Activated B cell treated with CpG ODN at 0.5 μM for 24 hours (primary cell): ENCODE data around the gene HOXA10. TPM values are rescaled to one million over a fixed set of nuclear protein-coding genes. Genes with fewer than 3 reads are reported as not detected.

Experiments used
- ATAC-seq: fragments of 200-7000 bp; cut with Tn5 transposase; one replicate; pipeline ENCODE4 v1.10.0; 2021; ENCODE audit warnings: low read depth, mild to moderate bottlenecking, moderate library complexity
- CTCF ChIA-PET: fragments of 350-600 bp; sonication (Branson Sonifier 250); formaldehyde crosslinking; loops from one replicate; lab custom pipeline; 2021; ENCODE audit warnings: antibody characterized with exemption; lab: Charles Lee
- POLR2A ChIA-PET: fragments of 350-600 bp; sonication (Branson Sonifier 250); formaldehyde crosslinking; loops from one replicate; lab custom pipeline; 2021; ENCODE audit warnings: antibody characterized with exemption; lab: Charles Lee
- DNase-seq: peaks from one replicate; pipeline ENCODE4 v3.0.0; 2022
- H3K27ac Mint-ChIP-seq: one replicate; pipeline ENCODE4 v1.8.0; 2020; ENCODE audit warnings: mixed read lengths
- H3K27me3 Mint-ChIP-seq: one replicate; pipeline ENCODE4 v1.8.0; 2021; ENCODE audit warnings: mixed read lengths
- H3K36me3 Mint-ChIP-seq: one replicate; pipeline ENCODE4 v1.8.0; 2021; ENCODE audit warnings: low read depth, mixed read lengths
- H3K4me1 Mint-ChIP-seq: one replicate; pipeline ENCODE4 v1.8.0; 2021; ENCODE audit warnings: mixed read lengths
- H3K4me3 Mint-ChIP-seq: one replicate; pipeline ENCODE4 v1.8.0; 2020; ENCODE audit warnings: mild to moderate bottlenecking, mixed read lengths
- H3K9me3 Mint-ChIP-seq: one replicate; pipeline ENCODE4 v1.8.0; 2020; ENCODE audit warnings: mixed read lengths
- intact Hi-C: fragments of 100-400 bp; cut with micrococcal nuclease; formaldehyde crosslinking; loops from one replicate; pipeline ENCODE4 v1.15.1; 2024
- total RNA-seq: library from RNA; stranded (reverse); gene quantifications from 2 replicates; pipeline ENCODE4 v1.2.3, GENCODE V29; 2022
- TF ChIP-seq, protein P1 (sequence below): fragments of 200-600 bp; IDR thresholded peaks from one replicate; pipeline ENCODE4 v1.8.0; 2022; ENCODE audit warnings: antibody characterized with exemption, mild to moderate bottlenecking

HOXA10 gene
- total RNA-seq, 1 donor from 2014 or later: 0.24 TPM

DNA sequence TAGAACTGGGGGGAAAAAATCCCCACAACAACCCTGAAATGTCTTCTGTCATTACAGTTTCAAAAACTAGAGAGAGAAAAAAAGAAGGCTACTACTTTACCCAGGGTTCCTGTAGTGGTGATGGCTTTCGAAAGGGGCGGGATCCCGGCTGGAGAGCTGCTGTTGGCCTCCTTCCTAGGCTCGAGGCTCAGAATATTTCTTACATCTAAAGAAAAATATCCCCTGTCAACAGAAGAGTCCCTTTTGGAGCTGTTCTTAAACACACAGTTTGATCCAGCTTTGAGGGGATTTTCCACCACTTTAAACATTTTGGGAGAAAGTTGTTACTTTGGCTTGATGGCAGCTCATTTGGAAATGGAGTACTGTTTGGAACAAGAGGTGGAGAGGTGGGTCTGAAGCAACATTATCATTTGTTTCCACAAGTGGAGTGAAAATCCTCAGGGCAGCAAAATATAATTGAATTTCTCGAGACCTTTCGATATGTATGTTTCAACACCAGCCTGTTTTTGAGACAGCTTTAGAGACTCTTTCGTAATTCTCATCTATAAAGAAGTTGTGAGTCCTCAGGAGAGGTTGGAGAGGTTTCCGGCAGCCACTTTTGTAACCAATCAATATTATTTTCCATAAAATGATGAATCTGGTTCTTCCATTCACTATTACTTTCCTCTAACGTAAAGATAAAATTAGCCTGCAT lies 20.7 kb upstream of the HOXA10 start:
- Mint-ChIP-seq H3K4me1 (peaks cover 19% of the 10 kb centered on the region), H3K27ac (no peak overlapping the region), H3K36me3 (no peaks in the 10 kb centered on the region), H3K27me3 (peaks cover 67% of the 10 kb centered on the region), H3K9me3 (no peaks in the 10 kb centered on the region), H3K4me3 (no peak overlapping the region)
- ChIA-PET CTCF (interaction anchor here (0.6 to 3.3 kb wide), 11 partner anchors 8 to 1343 kb away, joined by 3 to 23 read pairs (median 13); no protein-coding TSS in a partner anchor), POLR2A (no interaction called here)
- DNase-seq: no peak
- ATAC-seq: no peak
- intact Hi-C loops: loop anchor here (5.0 to 10.0 kb wide), 5 partner anchors 987 to 1907 kb away; partner anchors contain the start of genes JAZF1 and TRIL
- TF ChIP-seq, protein P1, sequence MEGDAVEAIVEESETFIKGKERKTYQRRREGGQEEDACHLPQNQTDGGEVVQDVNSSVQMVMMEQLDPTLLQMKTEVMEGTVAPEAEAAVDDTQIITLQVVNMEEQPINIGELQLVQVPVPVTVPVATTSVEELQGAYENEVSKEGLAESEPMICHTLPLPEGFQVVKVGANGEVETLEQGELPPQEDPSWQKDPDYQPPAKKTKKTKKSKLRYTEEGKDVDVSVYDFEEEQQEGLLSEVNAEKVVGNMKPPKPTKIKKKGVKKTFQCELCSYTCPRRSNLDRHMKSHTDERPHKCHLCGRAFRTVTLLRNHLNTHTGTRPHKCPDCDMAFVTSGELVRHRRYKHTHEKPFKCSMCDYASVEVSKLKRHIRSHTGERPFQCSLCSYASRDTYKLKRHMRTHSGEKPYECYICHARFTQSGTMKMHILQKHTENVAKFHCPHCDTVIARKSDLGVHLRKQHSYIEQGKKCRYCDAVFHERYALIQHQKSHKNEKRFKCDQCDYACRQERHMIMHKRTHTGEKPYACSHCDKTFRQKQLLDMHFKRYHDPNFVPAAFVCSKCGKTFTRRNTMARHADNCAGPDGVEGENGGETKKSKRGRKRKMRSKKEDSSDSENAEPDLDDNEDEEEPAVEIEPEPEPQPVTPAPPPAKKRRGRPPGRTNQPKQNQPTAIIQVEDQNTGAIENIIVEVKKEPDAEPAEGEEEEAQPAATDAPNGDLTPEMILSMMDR: no peak

DNA sequence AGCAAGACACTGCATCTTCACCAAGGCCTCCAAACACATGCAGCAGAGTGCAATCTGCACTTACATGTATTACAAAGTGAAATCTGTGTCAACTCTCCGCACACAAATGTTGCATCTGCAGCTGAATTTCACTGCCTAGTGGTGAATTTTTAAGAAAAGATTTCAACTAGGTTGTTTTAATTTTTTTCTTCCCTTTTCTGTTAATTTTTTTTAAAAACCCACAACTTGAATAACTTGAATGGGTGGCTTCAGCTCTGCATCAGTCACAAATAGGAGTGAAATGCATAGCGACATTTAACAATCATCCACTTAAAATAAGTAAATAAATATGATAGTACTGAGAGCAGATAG lies 19.9 kb upstream of the HOXA10 start:
- DNase-seq (no peak), ATAC-seq (no peak)
- no peak overlapping the region for H3K27ac Mint-ChIP-seq
- intact Hi-C loops: loop anchor here (10.0 kb wide), 2 partner anchors 1081 to 1761 kb away; partner anchors contain the start of gene TRIL
- peaks cover 71% of the 10 kb centered on the region for H3K27me3 Mint-ChIP-seq
- ChIA-PET POLR2A (no interaction called here), CTCF (interaction anchor here (0.8 to 3.3 kb wide), 4 partner anchors 12 to 900 kb away, joined by 3 to 16 read pairs (median 4); no protein-coding TSS in a partner anchor)
- no peak overlapping the region for H3K4me3 Mint-ChIP-seq
- TF ChIP-seq, protein P1: no peak
- peaks cover 23% of the 10 kb centered on the region for H3K4me1 Mint-ChIP-seq
- H3K9me3 Mint-ChIP-seq: no peaks in the 10 kb centered on the region
- H3K36me3 Mint-ChIP-seq: no peaks in the 10 kb centered on the region

DNA sequence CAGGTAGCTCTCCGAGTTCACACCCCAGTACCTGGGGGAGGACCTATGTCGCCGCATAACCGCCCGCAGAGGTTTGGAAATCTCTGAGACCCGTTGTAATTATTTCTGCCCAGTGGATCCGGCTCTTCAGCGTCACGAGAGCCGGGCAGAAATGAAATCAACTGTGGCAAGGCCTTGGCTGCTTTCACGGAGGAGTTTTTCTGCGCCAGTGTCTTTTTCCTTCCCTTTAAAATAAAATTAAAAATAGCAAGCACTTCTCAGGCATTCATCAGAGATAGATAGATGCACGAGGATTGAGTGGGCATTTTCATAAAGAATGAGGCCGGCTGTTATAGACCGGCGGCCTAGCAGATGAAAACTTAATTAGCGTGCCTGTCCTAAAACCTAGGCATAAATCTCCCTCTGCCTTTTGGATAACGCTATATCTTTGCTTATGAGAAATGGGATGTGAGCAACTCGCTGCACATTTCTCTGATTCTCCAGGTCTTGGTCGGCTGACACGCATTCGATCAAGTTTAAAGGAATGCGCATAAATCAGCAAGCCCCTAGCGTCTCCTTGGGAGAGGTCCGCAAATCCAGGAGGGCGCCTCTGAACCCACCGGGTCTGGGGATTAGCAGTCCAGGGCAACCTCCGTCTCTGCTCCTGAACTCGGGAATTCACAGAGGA lies 19.3 kb upstream of the HOXA10 start:
- ChIA-PET POLR2A (no interaction called here), CTCF (interaction anchor here (0.8 to 3.3 kb wide), 4 partner anchors 12 to 900 kb away, joined by 3 to 16 read pairs (median 4); no protein-coding TSS in a partner anchor)
- peaks cover 25% of the 10 kb centered on the region for H3K4me1 Mint-ChIP-seq
- TF ChIP-seq, protein P1: no peak
- H3K4me3 Mint-ChIP-seq: peak overlapping the region; percentile 11
- DNase-seq (no peak), ATAC-seq (no peak)
- no peak overlapping the region for H3K27ac Mint-ChIP-seq
- no peaks in the 10 kb centered on the region for H3K36me3 Mint-ChIP-seq
- H3K27me3 Mint-ChIP-seq: peaks cover 74% of the 10 kb centered on the region
- H3K9me3 Mint-ChIP-seq: no peaks in the 10 kb centered on the region
- intact Hi-C loops: loop anchor here (10.0 kb wide), 2 partner anchors 1081 to 1761 kb away; partner anchors contain the start of gene TRIL

DNA sequence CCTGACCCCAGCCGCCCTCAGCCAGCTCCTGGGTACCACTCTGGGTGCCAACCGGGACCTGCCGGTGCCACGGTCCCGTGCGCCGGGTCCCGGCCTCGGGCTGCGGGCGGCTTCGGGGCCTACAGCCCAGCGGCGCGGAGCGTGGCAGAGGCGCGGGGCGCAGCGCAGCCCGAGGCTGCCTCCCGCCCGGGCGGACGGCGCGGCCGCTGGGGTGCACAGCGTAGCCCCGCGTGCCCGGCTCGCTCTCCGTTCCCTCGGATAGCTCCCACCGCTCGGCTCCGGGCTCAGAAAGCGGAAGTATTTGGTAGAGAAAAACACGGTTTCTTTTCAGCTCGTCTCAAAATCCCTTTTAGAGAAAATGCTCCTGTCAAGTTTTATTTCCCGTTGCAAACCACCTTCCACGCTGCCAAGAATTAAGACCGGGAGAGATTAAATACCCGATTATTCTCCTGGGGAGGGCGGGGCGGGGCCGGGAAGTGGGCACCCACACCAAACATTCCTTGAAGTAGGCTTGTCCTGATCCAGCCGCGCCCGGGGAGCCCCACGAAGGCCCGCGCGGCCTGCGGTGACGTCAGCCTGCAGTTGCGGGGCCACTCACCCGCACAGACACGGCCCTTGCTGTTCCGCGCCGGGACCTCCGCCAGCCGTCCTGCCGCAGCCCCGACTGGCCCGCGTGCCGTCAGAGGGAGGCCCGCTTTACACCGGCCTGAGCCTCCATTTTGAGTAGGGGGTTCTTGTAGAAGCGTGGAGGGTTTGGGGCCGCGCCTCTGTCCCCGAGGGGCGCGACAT lies 18.6 kb upstream of the HOXA10 start:
- peaks cover 73% of the 10 kb centered on the region for H3K27me3 Mint-ChIP-seq
- no peaks in the 10 kb centered on the region for H3K36me3 Mint-ChIP-seq
- H3K4me1 Mint-ChIP-seq: peaks cover 32% of the 10 kb centered on the region
- peak overlapping the region; percentile 72 for H3K4me3 Mint-ChIP-seq
- intact Hi-C loops: loop anchor here (10.0 kb wide), 2 partner anchors 1082 to 1762 kb away; partner anchors contain the start of gene TRIL
- ChIA-PET CTCF (interaction anchor here (1.4 kb wide), 1 partner anchor 42 kb away, joined by 3 read pairs; no protein-coding TSS in a partner anchor), POLR2A (interaction anchor here (0.6 to 0.7 kb wide), 4 partner anchors 64 to 1336 kb away, joined by 3 to 6 read pairs (median 4); no protein-coding TSS in a partner anchor)
- TF ChIP-seq, protein P1: no peak
- peak; percentile 33 for DNase-seq
- no peaks in the 10 kb centered on the region for H3K9me3 Mint-ChIP-seq
- H3K27ac Mint-ChIP-seq: peak overlapping the region; percentile 35
- ATAC-seq: peak; percentile 64
